Hepatocyte (in vitro differentiated cells): ENCODE data around the gene BTRC. TPM values are rescaled to one million over a fixed set of nuclear protein-coding genes. Genes with fewer than 3 reads are reported as not detected.

Experiments used
- DNase-seq: peaks from one replicate; pipeline ENCODE4 v3.0.0-alpha.2; 2016; ENCODE audit warnings: low spot score
- H2AFZ ChIP-seq: fragments of 200-600 bp; sonication (generic); 2 replicates; pipeline ENCODE4 v1.6.0; 2016; ENCODE audit warnings: antibody characterized with exemption, mild to moderate bottlenecking
- H3K27ac ChIP-seq: fragments of 200-600 bp; sonication (generic); 2 replicates; pipeline ENCODE4 v1.5.1; 2016; ENCODE audit warnings: mild to moderate bottlenecking
- H3K27me3 ChIP-seq: fragments of 200-600 bp; sonication (generic); 2 replicates; pipeline ENCODE4 v1.6.1; 2016
- H3K36me3 ChIP-seq: fragments of 200-600 bp; sonication (generic); replicated peaks from 2 replicates; pipeline ENCODE4 v1.5.1; 2016; ENCODE audit warnings: low read depth; ENCODE audit not compliant: insufficient read depth
- H3K4me1 ChIP-seq: fragments of 200-600 bp; sonication (generic); 2 replicates; pipeline ENCODE4 v1.5.1; 2016; ENCODE audit warnings: mild to moderate bottlenecking, moderate library complexity; ENCODE audit not compliant: insufficient read depth
- H3K4me2 ChIP-seq: fragments of 200-600 bp; sonication (generic); 2 replicates; pipeline ENCODE4 v1.6.0; 2016
- H3K4me3 ChIP-seq: fragments of 200-600 bp; sonication (generic); 2 replicates; pipeline ENCODE4 v1.5.1; 2016; ENCODE audit warnings: mild to moderate bottlenecking
- H3K79me2 ChIP-seq: fragments of 200-600 bp; sonication (generic); 2 replicates; pipeline ENCODE4 v1.6.0; 2017; ENCODE audit warnings: mild to moderate bottlenecking
- H3K9me2 ChIP-seq: fragments of 200-600 bp; sonication (generic); replicated peaks from 2 replicates; pipeline ENCODE4 v1.6.0; 2017; ENCODE audit warnings: mild to moderate bottlenecking; ENCODE audit not compliant: insufficient read depth
- H3K9me3 ChIP-seq: fragments of 200-600 bp; sonication (generic); 2 replicates; pipeline ENCODE4 v1.5.1; 2016; ENCODE audit warnings: low read depth, mild to moderate bottlenecking
- H4K20me1 ChIP-seq: fragments of 200-600 bp; sonication (generic); 2 replicates; pipeline ENCODE4 v1.6.0; 2016; ENCODE audit warnings: mild to moderate bottlenecking; ENCODE audit not compliant: insufficient read depth, poor library complexity, severe bottlenecking
- CTCF ChIP-seq: fragments of 200-600 bp; sonication (generic); IDR thresholded peaks from 2 replicates; pipeline ENCODE4 v1.5.1; 2016; ENCODE audit warnings: antibody characterized with exemption, mild to moderate bottlenecking; ENCODE audit not compliant: poor library complexity
- EZH2 ChIP-seq: fragments of 200-600 bp; sonication (generic); IDR thresholded peaks from 2 replicates; pipeline ENCODE4 v1.6.1; 2016; ENCODE audit warnings: antibody characterized with exemption, mild to moderate bottlenecking, borderline replicate concordance
- EZH2phosphoT487 ChIP-seq: fragments of 200-600 bp; sonication (generic); IDR thresholded peaks from one replicate; pipeline ENCODE4 v1.6.1; 2018; ENCODE audit warnings: antibody characterized with exemption, mild to moderate bottlenecking, low read depth, moderate library complexity; ENCODE audit not compliant: unreplicated experiment, severe bottlenecking
- WGBS: methylation state at CpG from one replicate; pipeline ENCODE4 v1.1.6; 2016; ENCODE audit warnings: low lambda C conversion rate; ENCODE audit errors: missing lambda C conversion rate; 5-methylcytosine and 5-hydroxymethylcytosine counted together
- polyA plus RNA-seq: library from polyadenylated mRNA; unstranded; fragments of >200 nt; fragmentation: Nextera tagmentation; extraction: Ambion mirVana; gene quantifications from 2 replicates; pipeline ENCODE4 v1.2.1, GENCODE V29; 2016
- total RNA-seq: library from RNA; depleted of rRNA; stranded (reverse); fragments of >200 nt; gene quantifications from 2 replicates; pipeline ENCODE4 v1.2.3, GENCODE V29; 2014

The BTRC gene
- total and polyA plus RNA-seq, 2 experiments from 2014 or later: 14.5 to 24.3 TPM

GRCh38 chr10:101569622-101570427 lies 215.9 kb downstream of the BTRC start:
- Histone ChIP-seq H3K4me3 (peak overlapping the region; percentile 82), H2AFZ (peak overlapping the region; percentile 89), H3K4me1 (peaks cover 6% of the 10 kb centered on the region), H3K9me2 (no peaks in the 10 kb centered on the region), H3K36me3 (no peaks in the 10 kb centered on the region), H3K79me2 (no peaks in the 10 kb centered on the region), H3K4me2 (peak overlapping the region; percentile 99), H4K20me1 (no peaks in the 10 kb centered on the region), H3K9me3 (no peaks in the 10 kb centered on the region), H3K27ac (no peak overlapping the region), H3K27me3 (peaks cover 50% of the 10 kb centered on the region)
- WGBS: 2% methylated on average over 25 of the region's 56 CpGs
- DNase-seq: peak; percentile 91
- no peak for TF ChIP-seq EZH2phosphoT487
- peak; percentile 96 for TF ChIP-seq CTCF
- no peak for TF ChIP-seq EZH2

- no peaks in the 10 kb centered on the region for H3K79me2 ChIP-seq
- peaks cover 6% of the 10 kb centered on the region for H3K4me1 ChIP-seq
- peak overlapping the region; percentile 99 for H3K4me2 ChIP-seq
- 22% methylated on average over 27 of the region's 37 CpGs for WGBS
- no peaks in the 10 kb centered on the region for H3K36me3 ChIP-seq
- H3K9me2 ChIP-seq: no peaks in the 10 kb centered on the region
- H3K27me3 ChIP-seq: peaks cover 43% of the 10 kb centered on the region
- H3K27ac ChIP-seq: no peak overlapping the region
- no peaks in the 10 kb centered on the region for H4K20me1 ChIP-seq
- peak overlapping the region; percentile 82 for H3K4me3 ChIP-seq
- DNase-seq: no peak
- H3K9me3 ChIP-seq: no peaks in the 10 kb centered on the region
- peak overlapping the region; percentile 66 for H2AFZ ChIP-seq
- TF ChIP-seq CTCF (no peak), EZH2 (no peak), EZH2phosphoT487 (no peak)
Measured at GRCh38 chr10:101570428-101571270, 216.7 kb downstream of the BTRC start.

GRCh38 chr10:101571271-101571925 lies 217.4 kb downstream of the BTRC start:
- no peak overlapping the region for H3K4me2 ChIP-seq
- no peak for DNase-seq
- H2AFZ ChIP-seq: no peak overlapping the region
- H3K79me2 ChIP-seq: no peaks in the 10 kb centered on the region
- no peak overlapping the region for H3K27ac ChIP-seq
- no peak for TF ChIP-seq EZH2
- no peak for TF ChIP-seq CTCF
- TF ChIP-seq EZH2phosphoT487: no peak
- WGBS: 81% methylated on average over 8 of the region's 8 CpGs
- H3K27me3 ChIP-seq: peaks cover 36% of the 10 kb centered on the region
- no peaks in the 10 kb centered on the region for H3K36me3 ChIP-seq
- peaks cover 6% of the 10 kb centered on the region for H3K4me1 ChIP-seq
- no peaks in the 10 kb centered on the region for H3K9me2 ChIP-seq
- no peaks in the 10 kb centered on the region for H4K20me1 ChIP-seq
- no peak overlapping the region for H3K4me3 ChIP-seq
- H3K9me3 ChIP-seq: no peaks in the 10 kb centered on the region
